Suprapubic skin (tissue), 4 donors: ENCODE results near the gene SYNGR3. TPM values are rescaled to one million over a fixed set of nuclear protein-coding genes. Genes with fewer than 3 reads are reported as not detected.

Source experiments
- DNase-seq, 2 donors: peaks; one replicate each; pipeline ENCODE4 v3.0.0-alpha.2; 2019; ENCODE audit warnings: low spot score in 2 of 2
- H3K27ac ChIP-seq: fragments of 200-600 bp; sonication (generic); one replicate; pipeline ENCODE4 v1.5.1; 2019
- H3K27me3 ChIP-seq: fragments of 200-600 bp; sonication (generic); one replicate; pipeline ENCODE4 v1.5.1; 2019
- H3K36me3 ChIP-seq: fragments of 200-600 bp; sonication (generic); one replicate; pipeline ENCODE4 v1.5.1; 2019
- H3K4me1 ChIP-seq: fragments of 200-600 bp; sonication (generic); one replicate; pipeline ENCODE4 v1.5.1; 2019
- H3K4me3 ChIP-seq: fragments of 200-600 bp; sonication (generic); one replicate; pipeline ENCODE4 v1.5.1; 2019; ENCODE audit warnings: mild to moderate bottlenecking
- H3K9me3 ChIP-seq: fragments of 200-600 bp; sonication (generic); one replicate; pipeline ENCODE4 v1.5.1; 2019
- CTCF ChIP-seq, 2 donors: fragments of 200-600 bp in 1 of 2; fragments of 450-650 bp in 1 of 2; sonication (generic) in 1 of 2; IDR thresholded peaks; one replicate each; pipeline ENCODE4 v1.5.1; 2016 to 2019; ENCODE audit warnings: antibody characterized with exemption in 2 of 2, mild to moderate bottlenecking in 1 of 2, moderate library complexity in 1 of 2
- EP300 ChIP-seq: sonication (generic); formaldehyde crosslinking; IDR thresholded peaks from one replicate; pipeline ENCODE4 v1.6.1; 2017; ENCODE audit warnings: antibody characterized with exemption
- POLR2A ChIP-seq, 2 donors: fragments of 450-650 bp; IDR thresholded peaks; one replicate each; pipeline ENCODE4 v1.6.1; 2017; ENCODE audit warnings: antibody characterized with exemption in 2 of 2, mild to moderate bottlenecking in 2 of 2, moderate library complexity in 2 of 2
- POLR2AphosphoS5 ChIP-seq, 3 donors: sonication (generic); formaldehyde crosslinking; IDR thresholded peaks; one replicate each; pipeline ENCODE4 v1.6.1; 2017; ENCODE audit warnings: antibody characterized with exemption in 3 of 3
- WGBS: methylation state at CpG from one replicate; pipeline ENCODE4 v1.1.5; 2018; 5-methylcytosine and 5-hydroxymethylcytosine counted together
- total RNA-seq, 4 donors: library from RNA; depleted of rRNA; stranded (reverse); fragments of >200 nt; gene quantifications; one replicate each; pipeline ENCODE4 v1.1.0, GENCODE V29; 2016

Gene SYNGR3
- total RNA-seq, 4 donors from 2014 or later = 0.42 to 1.7 (median 0.60) TPM; not detected in 1

GRCh38 chr16:2019921-2020831 is 30.4 kb downstream of the SYNGR3 start:
- TF ChIP-seq CTCF (IDR thresholded peaks at IDR 0.05) (no peak), POLR2A (IDR thresholded peaks at IDR 0.05) (no peak), POLR2AphosphoS5 (IDR thresholded peaks at IDR 0.05) (no peak), EP300 (no peak)
- under 1% methylated on average over 38 of the region's 96 CpGs for whole genome bisulfite sequencing
- Histone ChIP-seq H3K27me3 (peaks cover 34% of the 10 kb centered on the region), H3K36me3 (no peaks in the 10 kb centered on the region), H3K9me3 (no peaks in the 10 kb centered on the region), H3K4me1 (peaks cover 43% of the 10 kb centered on the region), H3K4me3 (peak overlapping the region; percentile 13), H3K27ac (no peak overlapping the region)
- DNase-seq = no peak

- Histone ChIP-seq H3K36me3 (no peaks in the 10 kb centered on the region), H3K27ac (no peak overlapping the region), H3K9me3 (no peaks in the 10 kb centered on the region), H3K27me3 (peaks cover 34% of the 10 kb centered on the region), H3K4me1 (peaks cover 50% of the 10 kb centered on the region), H3K4me3 (peak overlapping the region; percentile 30)
- no peak for TF ChIP-seq EP300
- TF ChIP-seq POLR2AphosphoS5 (IDR thresholded peaks at IDR 0.05) = no peak
- no peak for TF ChIP-seq CTCF (IDR thresholded peaks at IDR 0.05)
- TF ChIP-seq POLR2A (IDR thresholded peaks at IDR 0.05) = no peak
- WGBS = 0% methylated on average over 8 of the region's 14 CpGs
- DNase-seq = no peak
Measured at GRCh38 chr16:2022723-2023091, 32.9 kb downstream of the SYNGR3 start.

- H3K4me3 ChIP-seq = peak overlapping the region; percentile 30
- H3K36me3 ChIP-seq = no peaks in the 10 kb centered on the region
- peaks cover 54% of the 10 kb centered on the region for H3K4me1 ChIP-seq
- peak; percentile 96 to 97 for DNase-seq
- no peaks in the 10 kb centered on the region for H3K9me3 ChIP-seq
- peaks cover 34% of the 10 kb centered on the region for H3K27me3 ChIP-seq
- H3K27ac ChIP-seq = peak overlapping the region; percentile 33
- 8% methylated on average over 18 of the region's 53 CpGs for WGBS
- TF ChIP-seq CTCF (IDR thresholded peaks at IDR 0.05) (peak; percentile 92 to 99), POLR2AphosphoS5 (IDR thresholded peaks at IDR 0.05) (peak in 1 of 3 donors; percentile 41), POLR2A (IDR thresholded peaks at IDR 0.05) (no peak)
Measured at GRCh38 chr16:2023092-2024031, 33.6 kb downstream of the SYNGR3 start.

- H3K27me3 ChIP-seq = peaks cover 28% of the 10 kb centered on the region
- 91% methylated on average over 12 of the region's 12 CpGs for WGBS
Measured at GRCh38 chr16:2024032-2024420, 34.3 kb downstream of the SYNGR3 start.

More at GRCh38 chr16:2024032-2024420, 34.3 kb downstream of the SYNGR3 start:
- no peak for DNase-seq
- H3K4me1 ChIP-seq = peaks cover 58% of the 10 kb centered on the region
- TF ChIP-seq POLR2AphosphoS5 (IDR thresholded peaks at IDR 0.05) (no peak), EP300 (no peak), CTCF (IDR thresholded peaks at IDR 0.05) (no peak), POLR2A (IDR thresholded peaks at IDR 0.05) (no peak)
- H3K36me3 ChIP-seq = no peaks in the 10 kb centered on the region
- H3K27ac ChIP-seq = no peak overlapping the region
- H3K4me3 ChIP-seq = peak overlapping the region; percentile 30
- H3K9me3 ChIP-seq = no peaks in the 10 kb centered on the region
